ENCODE results near the gene SPPL2A. TPM values are rescaled to one million over a fixed set of nuclear protein-coding genes. Genes with fewer than 3 reads are reported as not detected.

Gene SPPL2A
- total RNA-seq, 1 experiment from 2014 or later: 93.0 TPM

- Mint-ChIP-seq H3K36me3 (ENCODE audit: insufficient read depth, unreplicated experiment) (no peaks in the 10 kb centered on the region), H3K4me3 (ENCODE audit: unreplicated experiment) (no peak overlapping the region), H3K9me3 (ENCODE audit: unreplicated experiment) (no peaks in the 10 kb centered on the region), H3K4me1 (ENCODE audit: insufficient read depth, unreplicated experiment) (peaks cover 10% of the 10 kb centered on the region), H3K27me3 (ENCODE audit: insufficient read depth, unreplicated experiment) (no peaks in the 10 kb centered on the region), H3K27ac (ENCODE audit: low read depth, unreplicated experiment) (no peak overlapping the region)
- no peak for TF ChIP-seq CTCF (IDR thresholded peaks at IDR 0.05; ENCODE audit: unreplicated experiment)
- ChIA-PET POLR2A (interaction anchor here (1.2 kb wide), 1 partner anchor 14 kb away, joined by 4 read pairs; no protein-coding TSS in a partner anchor), CTCF (no interaction called here)
- intact Hi-C loops (cut with micrococcal nuclease): no loop called here
- no peak for DNase-seq (ENCODE audit: unreplicated experiment)
- BruUV-seq (replicated peaks): no TSS peak
Observed at GRCh38 chr15:50800715-50801114, 35.2 kb upstream of the SPPL2A start.

GRCh38 chr15:50798684-50799083, 33.2 kb upstream of the SPPL2A start:
- Mint-ChIP-seq H3K27ac (ENCODE audit: low read depth, unreplicated experiment) (no peak overlapping the region), H3K9me3 (ENCODE audit: unreplicated experiment) (no peaks in the 10 kb centered on the region), H3K36me3 (ENCODE audit: insufficient read depth, unreplicated experiment) (no peaks in the 10 kb centered on the region), H3K4me1 (ENCODE audit: insufficient read depth, unreplicated experiment) (peaks cover 10% of the 10 kb centered on the region), H3K4me3 (ENCODE audit: unreplicated experiment) (no peak overlapping the region), H3K27me3 (ENCODE audit: insufficient read depth, unreplicated experiment) (no peaks in the 10 kb centered on the region)
- no TSS peak for BruUV-seq (replicated peaks)
- TF ChIP-seq CTCF (IDR thresholded peaks at IDR 0.05; ENCODE audit: unreplicated experiment): no peak
- DNase-seq (ENCODE audit: unreplicated experiment): peak; percentile 39
- POLR2A ChIA-PET: interaction anchor here (0.8 to 1.6 kb wide), 9 partner anchors 8 to 86 kb away, joined by 3 to 9 read pairs (median 4); partner anchors contain the start of gene SPPL2A
- intact Hi-C loops (cut with micrococcal nuclease): no loop called here
- CTCF ChIA-PET: interaction anchor here (0.7 kb wide), 1 partner anchor 65 kb away, joined by 5 read pairs; no protein-coding TSS in a partner anchor

DNA sequence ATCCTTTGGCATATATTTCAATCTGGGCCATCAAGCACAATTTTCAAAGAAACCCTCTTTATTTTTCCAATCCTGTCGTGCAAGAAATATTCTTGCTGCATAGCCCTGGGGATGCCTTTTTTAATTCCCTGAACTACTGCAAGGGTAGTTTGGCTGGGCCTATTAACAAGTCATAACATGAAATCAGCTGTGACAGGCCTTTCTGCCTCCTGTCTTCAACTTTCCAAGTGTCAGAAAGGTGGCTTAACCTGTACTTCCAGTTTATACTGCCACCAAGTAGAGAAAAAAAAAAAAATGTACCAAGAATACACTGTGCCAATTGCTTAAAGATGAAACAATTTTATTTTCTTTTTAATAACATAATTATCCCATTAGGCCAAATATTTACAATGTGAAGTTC, 32.4 kb upstream of the SPPL2A start:
- H3K4me3 Mint-ChIP-seq (ENCODE audit: unreplicated experiment): no peak overlapping the region

DNA sequence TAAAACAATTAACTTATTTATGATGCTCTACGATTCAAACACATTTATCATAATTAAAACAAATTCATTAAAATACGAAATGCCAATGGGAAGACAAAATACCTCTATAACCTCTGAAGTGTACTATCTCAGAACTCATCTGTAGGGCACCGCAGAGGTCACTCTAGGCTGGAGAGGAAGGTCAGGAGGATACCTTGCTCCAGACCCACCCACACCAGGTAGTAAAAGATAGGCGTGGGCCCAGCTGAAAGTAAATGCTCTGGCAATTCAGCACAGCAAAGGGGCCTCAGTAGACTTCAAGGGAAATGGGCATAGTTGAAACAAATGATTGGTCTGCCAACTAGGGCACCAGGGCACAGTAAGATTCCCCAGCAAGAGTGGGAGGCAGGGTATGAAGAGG, 26.0 kb upstream of the SPPL2A start:
- Mint-ChIP-seq H3K4me3 (ENCODE audit: unreplicated experiment) (no peak overlapping the region), H3K9me3 (ENCODE audit: unreplicated experiment) (no peaks in the 10 kb centered on the region), H3K4me1 (ENCODE audit: insufficient read depth, unreplicated experiment) (no peaks in the 10 kb centered on the region), H3K36me3 (ENCODE audit: insufficient read depth, unreplicated experiment) (no peaks in the 10 kb centered on the region), H3K27ac (ENCODE audit: low read depth, unreplicated experiment) (no peak overlapping the region), H3K27me3 (ENCODE audit: insufficient read depth, unreplicated experiment) (no peaks in the 10 kb centered on the region)
- BruUV-seq (replicated peaks): no TSS peak
- intact Hi-C loops (cut with micrococcal nuclease): no loop called here
- POLR2A ChIA-PET: interaction anchor here (0.6 to 1.2 kb wide), 3 partner anchors 7 to 125 kb away, joined by 3 to 4 read pairs (median 3); no protein-coding TSS in a partner anchor
- DNase-seq (ENCODE audit: unreplicated experiment): no peak
- CTCF ChIA-PET: interaction anchor here (1.4 to 1.5 kb wide), 2 partner anchors 16 to 18 kb away, joined by 4 to 5 read pairs; no protein-coding TSS in a partner anchor
- no peak for TF ChIP-seq CTCF (IDR thresholded peaks at IDR 0.05; ENCODE audit: unreplicated experiment)

More for the DNA sequence above, 32.4 kb upstream of the SPPL2A start:
- no peak for TF ChIP-seq CTCF (IDR thresholded peaks at IDR 0.05; ENCODE audit: unreplicated experiment)
- no TSS peak for BruUV-seq (replicated peaks)
- no peaks in the 10 kb centered on the region for H3K9me3 Mint-ChIP-seq (ENCODE audit: unreplicated experiment)
- DNase-seq (ENCODE audit: unreplicated experiment): peak; percentile 4
- H3K27me3 Mint-ChIP-seq (ENCODE audit: insufficient read depth, unreplicated experiment): no peaks in the 10 kb centered on the region
- peaks cover 10% of the 10 kb centered on the region for H3K4me1 Mint-ChIP-seq (ENCODE audit: insufficient read depth, unreplicated experiment)
- CTCF ChIA-PET: interaction anchor here (0.5 kb wide), 1 partner anchor 19 kb away, joined by 3 read pairs; no protein-coding TSS in a partner anchor
- H3K27ac Mint-ChIP-seq (ENCODE audit: low read depth, unreplicated experiment): no peak overlapping the region
- intact Hi-C loops (cut with micrococcal nuclease): no loop called here
- POLR2A ChIA-PET: interaction anchor here (0.7 to 1.7 kb wide), 7 partner anchors 11 to 111 kb away, joined by 3 to 9 read pairs (median 3); partner anchors contain the start of gene SPPL2A
- no peaks in the 10 kb centered on the region for H3K36me3 Mint-ChIP-seq (ENCODE audit: insufficient read depth, unreplicated experiment)
